WI38 (cell line): ENCODE measurements around the gene IHH.

ENCODE experiments used
- H3K4me3 ChIP-seq: 2 replicates; pipeline ENCODE4 v1.5.1; 2011; ENCODE audit warnings: low read depth, mild to moderate bottlenecking, control low read depth, low read length
- TF ChIP-seq, protein P1 (sequence below): IDR thresholded peaks from 2 replicates; pipeline ENCODE4 v1.5.1; 2012; ENCODE audit warnings: low read depth, mild to moderate bottlenecking, control low read depth, low read length

IHH gene

DNA sequence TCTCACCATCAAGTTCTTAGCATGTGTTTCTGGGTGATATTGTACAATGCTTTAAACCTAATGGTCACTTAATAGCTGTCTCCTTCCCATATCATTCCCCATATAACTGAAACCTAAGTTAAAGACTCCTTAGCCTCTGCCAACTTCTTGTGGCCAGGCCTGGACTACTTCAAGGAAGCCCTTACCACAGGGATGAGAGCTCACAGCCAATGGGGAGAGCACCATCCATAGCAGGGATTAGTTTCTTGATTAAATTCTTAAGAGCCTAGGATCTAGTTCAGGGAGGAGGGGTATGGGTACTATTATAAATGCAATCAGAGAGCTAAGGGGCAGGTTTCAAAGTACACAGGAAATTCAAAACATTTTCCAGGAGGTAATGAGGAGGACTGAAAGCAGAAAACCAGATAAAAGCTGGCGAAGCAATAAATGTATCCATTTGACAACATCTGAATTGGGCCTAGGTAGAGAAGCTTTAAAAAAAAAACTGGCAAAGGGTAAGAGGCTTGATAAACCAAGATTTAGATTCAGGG lies 34.8 kb upstream of the IHH start:
- TF ChIP-seq, protein P1, sequence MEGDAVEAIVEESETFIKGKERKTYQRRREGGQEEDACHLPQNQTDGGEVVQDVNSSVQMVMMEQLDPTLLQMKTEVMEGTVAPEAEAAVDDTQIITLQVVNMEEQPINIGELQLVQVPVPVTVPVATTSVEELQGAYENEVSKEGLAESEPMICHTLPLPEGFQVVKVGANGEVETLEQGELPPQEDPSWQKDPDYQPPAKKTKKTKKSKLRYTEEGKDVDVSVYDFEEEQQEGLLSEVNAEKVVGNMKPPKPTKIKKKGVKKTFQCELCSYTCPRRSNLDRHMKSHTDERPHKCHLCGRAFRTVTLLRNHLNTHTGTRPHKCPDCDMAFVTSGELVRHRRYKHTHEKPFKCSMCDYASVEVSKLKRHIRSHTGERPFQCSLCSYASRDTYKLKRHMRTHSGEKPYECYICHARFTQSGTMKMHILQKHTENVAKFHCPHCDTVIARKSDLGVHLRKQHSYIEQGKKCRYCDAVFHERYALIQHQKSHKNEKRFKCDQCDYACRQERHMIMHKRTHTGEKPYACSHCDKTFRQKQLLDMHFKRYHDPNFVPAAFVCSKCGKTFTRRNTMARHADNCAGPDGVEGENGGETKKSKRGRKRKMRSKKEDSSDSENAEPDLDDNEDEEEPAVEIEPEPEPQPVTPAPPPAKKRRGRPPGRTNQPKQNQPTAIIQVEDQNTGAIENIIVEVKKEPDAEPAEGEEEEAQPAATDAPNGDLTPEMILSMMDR: no peak
- H3K4me3 ChIP-seq: no peak overlapping the region

DNA sequence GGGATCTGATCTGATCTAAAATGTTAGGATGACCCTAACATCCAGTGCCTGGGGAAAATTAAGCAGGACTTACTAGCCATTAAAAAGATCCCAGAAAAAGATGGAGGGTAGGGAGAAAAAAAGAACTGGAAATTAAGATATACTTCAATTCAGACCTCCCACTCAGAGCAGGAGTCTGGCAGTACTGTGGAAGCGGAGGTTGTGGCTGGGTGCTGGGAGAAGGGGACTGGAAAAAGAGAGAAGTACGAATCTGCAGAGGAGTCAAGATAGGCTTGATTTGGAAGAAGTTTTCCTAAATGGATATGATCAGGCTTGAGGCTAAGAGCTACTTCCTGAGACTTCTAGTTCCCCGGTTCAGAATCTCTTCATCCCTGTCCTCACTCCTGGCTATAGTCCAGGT lies 33.5 kb upstream of the IHH start:
- no peak overlapping the region for H3K4me3 ChIP-seq
- TF ChIP-seq, protein P1: no peak

DNA sequence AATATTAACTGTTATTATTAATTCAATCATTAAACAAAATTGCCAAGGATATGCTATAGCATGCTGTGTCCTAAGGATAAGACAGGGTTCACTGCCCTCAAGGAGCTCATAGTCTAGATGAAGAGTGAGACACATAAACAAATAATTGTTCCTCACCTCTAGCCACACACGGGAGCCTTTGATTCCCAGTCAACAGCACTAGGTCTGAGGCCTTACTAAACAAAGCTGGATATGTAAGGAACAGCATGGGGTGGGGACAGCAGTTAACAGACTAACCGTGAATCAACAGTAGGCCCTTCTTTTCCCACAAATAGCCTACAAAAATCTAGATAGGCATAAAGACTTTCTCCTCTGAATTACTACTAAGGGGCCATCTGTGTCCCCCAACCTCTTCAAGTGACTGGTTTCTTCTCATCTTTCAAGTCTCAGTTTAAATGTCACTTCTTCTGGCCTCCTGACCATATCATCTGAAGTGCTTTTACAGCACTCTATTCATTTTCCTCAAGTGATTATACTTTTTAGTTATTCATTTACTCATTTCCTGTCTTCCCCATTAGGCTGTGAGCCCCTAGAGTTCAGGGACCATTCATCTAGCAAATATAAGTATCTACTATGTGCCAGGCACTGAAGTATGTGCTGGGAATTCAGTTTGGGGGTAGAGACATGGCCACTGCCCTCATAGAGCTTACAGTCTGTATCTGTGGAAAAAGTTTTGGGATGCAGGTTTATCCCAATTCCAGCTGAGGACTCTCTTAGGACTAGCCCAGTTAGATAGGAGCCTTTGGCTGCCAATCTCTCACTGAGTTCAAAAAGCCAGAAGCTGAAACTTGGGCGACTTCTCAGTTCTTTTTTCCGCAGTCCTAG lies 29.9 kb upstream of the IHH start:
- H3K4me3 ChIP-seq: no peak overlapping the region
- TF ChIP-seq, protein P1: no peak

DNA sequence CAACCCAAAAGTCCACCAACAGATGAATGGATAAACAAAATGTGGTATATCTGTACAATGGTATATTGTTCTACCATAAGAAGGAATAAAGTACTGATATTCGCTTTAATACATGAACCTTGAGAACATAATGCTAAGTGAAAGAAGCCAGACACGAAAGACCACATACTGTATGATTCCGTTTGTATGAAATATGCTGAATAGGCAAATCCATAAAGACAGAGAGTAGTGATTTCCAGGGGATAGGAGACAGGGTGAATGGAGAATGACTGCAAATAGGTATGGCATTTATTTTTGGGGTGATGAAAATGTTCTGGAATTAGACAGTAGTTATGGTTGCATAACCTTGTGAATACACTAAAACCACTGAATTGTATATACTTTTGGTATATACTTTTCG lies 28.6 kb upstream of the IHH start:
- TF ChIP-seq, protein P1: no peak
- H3K4me3 ChIP-seq: no peak overlapping the region

DNA sequence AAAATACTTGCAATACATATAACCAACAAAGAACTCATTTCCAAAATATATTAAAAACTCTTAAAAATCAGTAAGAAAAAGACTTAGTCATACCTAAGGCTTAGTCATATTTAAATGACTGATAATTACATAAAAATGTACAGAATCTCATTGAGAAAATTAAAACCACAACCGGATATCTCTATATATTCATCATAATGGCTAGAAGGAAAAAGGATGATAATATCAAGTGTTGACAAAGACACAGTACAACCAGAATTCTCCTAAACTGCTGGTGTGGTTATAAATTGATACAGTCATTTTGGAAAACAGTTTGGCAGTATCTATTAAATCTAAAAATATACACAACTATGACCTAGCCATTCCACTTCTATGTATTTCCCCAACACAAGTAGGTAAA lies 27.1 kb upstream of the IHH start:
- no peak overlapping the region for H3K4me3 ChIP-seq
- TF ChIP-seq, protein P1: no peak

DNA sequence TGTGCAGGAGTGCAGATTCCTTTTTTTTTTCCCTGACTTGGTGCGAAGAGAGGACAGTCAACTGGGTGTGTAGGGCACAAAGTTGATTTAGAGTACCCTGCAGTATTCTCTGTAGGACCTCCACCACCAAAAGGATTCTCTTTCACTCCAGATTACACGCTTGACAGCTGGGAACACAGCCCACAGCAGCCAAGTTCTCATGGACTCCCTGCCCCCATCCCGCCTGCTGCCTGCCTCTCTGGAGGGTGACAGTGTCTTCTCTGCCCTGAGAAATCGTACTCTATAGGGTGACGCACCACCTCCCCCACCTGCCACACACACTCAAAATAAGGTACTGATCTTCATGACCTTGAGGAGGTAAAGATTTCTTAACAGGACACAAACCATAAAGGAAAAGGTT lies 26.6 kb upstream of the IHH start:
- TF ChIP-seq, protein P1: no peak
- H3K4me3 ChIP-seq: no peak overlapping the region

DNA sequence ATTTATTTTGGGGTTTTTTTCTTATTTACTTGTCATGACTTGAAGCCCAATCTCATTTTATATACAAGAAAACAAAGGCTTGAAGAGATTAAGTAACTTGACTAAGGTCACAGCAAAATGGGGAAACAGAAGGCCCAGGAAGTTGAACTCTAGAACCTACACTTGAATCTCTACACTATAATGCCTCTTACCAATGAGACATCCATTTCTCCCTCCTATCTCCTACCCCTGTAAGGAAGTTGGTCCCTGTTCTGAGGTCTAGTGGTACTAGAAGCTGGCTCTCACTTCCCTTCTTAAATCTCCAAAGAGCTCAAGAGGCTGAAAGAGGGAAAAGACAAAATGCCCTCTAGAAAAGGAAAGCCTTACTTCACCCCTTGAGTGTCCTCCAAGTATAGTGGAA lies 25.5 kb upstream of the IHH start:
- no peak overlapping the region for H3K4me3 ChIP-seq
- TF ChIP-seq, protein P1: no peak
